CD1c-positive myeloid dendritic cell (primary cell): ENCODE data around the gene ARHGAP30.

ENCODE experiments used
- DNase-seq: peaks from one replicate; pipeline ENCODE4 v3.0.0-alpha.2; 2016; ENCODE audit errors: extremely low spot score

ARHGAP30 gene

GRCh38 chr1:161089938-161090337 lies 20.2 kb upstream of the ARHGAP30 start:
- no peak for DNase-seq

- peak; percentile 56 for DNase-seq
These were observed 19.7 kb upstream of the ARHGAP30 start, which contains the start of gene NECTIN4 for GRCh38 chr1:161089251-161089924. Gene NECTIN4 (minus strand): TSS chr1:161089558. CDS start chr1:161089296, 262 bp downstream.

- peak; percentile 21 for DNase-seq
These were observed 19.0 kb upstream of the ARHGAP30 start for GRCh38 chr1:161088587-161089110.

- DNase-seq: no peak
These were observed 16.8 kb upstream of the ARHGAP30 start for GRCh38 chr1:161086457-161086856.

- DNase-seq: no peak
These were observed 15.5 kb upstream of the ARHGAP30 start for GRCh38 chr1:161085165-161085564.

- DNase-seq: no peak
These were observed 14.9 kb upstream of the ARHGAP30 start for GRCh38 chr1:161084597-161084988.

GRCh38 chr1:161083748-161084596 lies 14.3 kb upstream of the ARHGAP30 start:
- DNase-seq: peak; percentile 30

GRCh38 chr1:161082996-161083747 lies 13.5 kb upstream of the ARHGAP30 start:
- DNase-seq: peak; percentile 91

- DNase-seq: no peak
These were observed 12.8 kb upstream of the ARHGAP30 start for GRCh38 chr1:161082483-161082882.

GRCh38 chr1:161081519-161081918 lies 11.8 kb upstream of the ARHGAP30 start:
- no peak for DNase-seq

GRCh38 chr1:161080441-161081405 lies 11.0 kb upstream of the ARHGAP30 start:
- no peak for DNase-seq

- DNase-seq: no peak
These were observed 9.9 kb upstream of the ARHGAP30 start for GRCh38 chr1:161079436-161080110.

GRCh38 chr1:161077426-161077825 lies 7.7 kb upstream of the ARHGAP30 start:
- no peak for DNase-seq

GRCh38 chr1:161076410-161076809 lies 6.7 kb upstream of the ARHGAP30 start:
- no peak for DNase-seq

- no peak for DNase-seq
These were observed 5.1 kb upstream of the ARHGAP30 start for GRCh38 chr1:161074676-161075368.

- DNase-seq: no peak
These were observed 3.9 kb upstream of the ARHGAP30 start for GRCh38 chr1:161073474-161074121.

- DNase-seq: no peak
These were observed 3.2 kb upstream of the ARHGAP30 start for GRCh38 chr1:161072751-161073449.

- DNase-seq: peak; percentile 78
These were observed 2.2 kb upstream of the ARHGAP30 start for GRCh38 chr1:161071886-161072371.
